Fibroblast of the conjunctiva (primary cell): ENCODE results near the gene SRPK3.

Experiments
- DNase-seq: peaks from one replicate; pipeline ENCODE4 v3.0.0-alpha.2; 2010; ENCODE audit warnings: low read depth

Gene SRPK3

DNA sequence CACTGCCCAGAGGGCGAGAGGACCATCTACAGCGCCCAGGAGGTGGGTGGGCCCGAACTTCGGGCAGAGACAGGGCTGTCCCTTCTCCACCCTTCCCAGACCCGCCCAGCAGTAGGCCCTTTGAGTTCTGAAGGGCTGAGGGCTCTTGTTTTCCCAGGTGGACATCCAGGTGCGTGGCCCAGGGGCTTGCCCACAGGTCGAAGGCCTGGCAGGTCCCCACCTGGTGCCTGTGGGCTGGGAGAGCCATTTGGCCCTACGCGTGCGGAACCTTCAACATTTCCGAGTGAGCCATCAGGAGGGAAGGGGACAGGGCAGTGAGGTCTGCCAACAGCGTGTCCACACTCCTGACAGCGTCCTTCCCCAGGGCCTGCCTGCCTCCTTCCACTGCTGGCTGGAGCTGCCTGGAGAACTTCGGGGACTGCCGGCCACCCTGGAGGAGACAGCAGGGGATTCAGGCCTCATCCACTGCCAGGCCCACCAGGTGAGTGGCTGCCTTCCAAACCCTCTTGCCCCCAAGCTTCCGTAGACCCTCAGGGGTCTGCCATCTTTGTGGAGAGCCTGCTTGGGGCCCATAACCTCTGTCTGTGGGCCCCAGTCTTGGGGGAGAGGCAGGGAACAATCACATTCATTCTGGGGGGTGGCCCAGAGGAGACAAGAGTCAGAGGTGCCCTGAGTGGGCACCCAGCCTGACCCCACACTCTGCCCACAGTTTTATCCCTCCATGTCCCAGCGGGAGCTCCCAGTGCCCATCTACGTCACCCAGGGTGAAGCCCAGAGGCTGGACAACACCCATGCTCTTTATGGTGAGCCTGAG lies 10.0 kb upstream of the SRPK3 start:
- no peak for DNase-seq

DNA sequence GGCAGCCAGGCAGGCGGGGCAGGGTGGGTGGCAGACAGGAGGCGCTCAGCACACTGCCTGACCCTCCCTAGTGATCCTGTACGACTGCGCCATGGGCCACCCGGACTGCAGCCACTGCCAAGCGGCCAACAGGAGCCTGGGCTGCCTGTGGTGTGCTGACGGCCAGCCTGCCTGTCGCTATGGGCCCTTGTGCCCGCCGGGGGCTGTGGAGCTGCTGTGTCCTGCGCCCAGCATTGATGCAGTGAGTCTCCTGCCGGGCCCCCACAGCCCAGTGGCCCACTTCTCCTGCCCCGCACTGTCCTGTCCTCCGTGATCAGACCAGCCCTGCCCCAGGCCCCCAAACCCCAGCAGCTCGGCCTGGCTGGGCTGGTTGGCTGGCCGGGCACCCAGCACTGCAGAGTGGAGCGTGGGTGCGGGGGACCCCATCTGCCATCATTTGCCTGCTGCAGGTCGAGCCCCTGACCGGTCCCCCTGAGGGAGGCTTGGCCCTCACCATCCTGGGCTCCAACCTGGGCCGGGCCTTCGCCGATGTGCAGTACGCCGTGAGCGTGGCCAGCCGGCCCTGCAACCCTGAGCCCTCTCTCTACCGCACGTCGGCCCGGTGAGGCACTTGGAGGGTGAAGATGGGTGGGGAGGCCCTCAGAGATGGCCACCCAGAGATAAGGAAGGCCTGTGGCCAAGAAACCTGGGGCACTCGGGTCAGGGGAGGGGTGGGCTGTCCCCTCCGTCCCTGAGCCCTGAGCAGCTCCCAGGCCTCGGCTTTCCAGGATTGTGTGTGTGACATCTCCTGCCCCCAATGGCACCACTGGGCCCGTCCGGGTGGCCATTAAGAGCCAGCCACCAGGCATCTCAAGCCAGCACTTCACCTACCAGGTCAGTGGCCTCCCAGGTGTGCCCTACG lies 9.2 kb upstream of the SRPK3 start:
- no peak for DNase-seq

DNA sequence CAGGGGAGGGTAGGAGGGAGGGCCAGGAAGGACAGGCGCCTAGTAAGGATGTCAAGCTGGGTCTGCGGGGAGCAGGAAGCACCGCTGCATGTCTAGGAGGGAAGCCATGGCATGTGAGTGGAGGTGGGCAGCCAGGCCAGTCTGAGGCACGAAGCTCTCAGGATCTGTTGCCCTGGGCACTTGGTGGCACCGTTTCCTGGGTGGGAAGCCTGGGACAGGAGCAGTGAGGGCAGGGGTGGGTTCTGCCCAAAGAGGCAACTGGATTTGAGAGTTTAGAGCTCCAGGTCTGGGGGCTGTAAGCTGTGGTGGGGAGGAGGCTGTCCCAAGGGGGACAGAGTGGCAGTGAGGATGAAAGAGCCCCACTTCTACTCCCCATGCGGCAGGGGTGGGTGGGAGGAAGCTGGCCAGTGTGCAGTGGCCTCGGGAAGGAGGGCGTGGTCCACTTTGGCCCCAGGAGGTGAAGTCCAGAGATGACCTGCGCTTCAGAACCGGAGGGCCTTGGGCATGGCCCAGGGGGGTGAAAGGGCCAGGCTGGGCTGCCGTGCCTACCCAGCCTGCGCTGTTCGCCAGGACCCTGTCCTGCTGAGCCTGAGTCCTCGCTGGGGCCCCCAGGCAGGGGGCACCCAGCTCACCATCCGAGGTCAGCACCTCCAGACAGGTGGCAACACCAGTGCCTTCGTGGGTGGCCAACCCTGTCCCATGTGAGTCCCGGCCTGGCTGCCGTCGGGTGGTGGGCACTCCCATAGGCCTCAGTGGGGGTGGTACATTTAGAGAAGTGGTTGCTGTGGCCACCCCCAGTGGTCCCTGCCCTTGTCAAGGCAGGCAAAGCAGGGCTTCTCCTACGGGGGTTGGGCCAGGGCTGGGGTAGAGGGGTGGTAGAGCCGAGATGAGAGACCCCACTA lies 8.3 kb upstream of the SRPK3 start:
- no peak for DNase-seq

DNA sequence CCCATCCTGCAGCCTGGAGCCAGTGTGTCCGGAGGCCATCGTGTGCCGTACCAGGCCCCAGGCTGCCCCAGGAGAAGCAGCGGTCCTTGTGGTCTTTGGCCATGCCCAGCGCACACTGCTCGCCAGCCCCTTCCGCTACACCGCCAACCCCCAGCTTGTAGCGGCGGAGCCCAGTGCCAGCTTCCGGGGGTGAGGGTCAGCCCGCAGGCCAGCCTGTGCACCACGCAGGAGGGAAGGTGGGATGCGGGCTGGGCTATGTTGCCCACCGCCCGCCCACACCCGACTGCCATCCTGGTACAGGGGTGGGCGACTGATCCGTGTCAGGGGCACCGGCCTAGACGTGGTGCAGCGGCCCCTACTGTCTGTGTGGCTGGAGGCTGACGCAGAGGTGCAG lies 7.6 kb upstream of the SRPK3 start:
- DNase-seq = no peak

DNA sequence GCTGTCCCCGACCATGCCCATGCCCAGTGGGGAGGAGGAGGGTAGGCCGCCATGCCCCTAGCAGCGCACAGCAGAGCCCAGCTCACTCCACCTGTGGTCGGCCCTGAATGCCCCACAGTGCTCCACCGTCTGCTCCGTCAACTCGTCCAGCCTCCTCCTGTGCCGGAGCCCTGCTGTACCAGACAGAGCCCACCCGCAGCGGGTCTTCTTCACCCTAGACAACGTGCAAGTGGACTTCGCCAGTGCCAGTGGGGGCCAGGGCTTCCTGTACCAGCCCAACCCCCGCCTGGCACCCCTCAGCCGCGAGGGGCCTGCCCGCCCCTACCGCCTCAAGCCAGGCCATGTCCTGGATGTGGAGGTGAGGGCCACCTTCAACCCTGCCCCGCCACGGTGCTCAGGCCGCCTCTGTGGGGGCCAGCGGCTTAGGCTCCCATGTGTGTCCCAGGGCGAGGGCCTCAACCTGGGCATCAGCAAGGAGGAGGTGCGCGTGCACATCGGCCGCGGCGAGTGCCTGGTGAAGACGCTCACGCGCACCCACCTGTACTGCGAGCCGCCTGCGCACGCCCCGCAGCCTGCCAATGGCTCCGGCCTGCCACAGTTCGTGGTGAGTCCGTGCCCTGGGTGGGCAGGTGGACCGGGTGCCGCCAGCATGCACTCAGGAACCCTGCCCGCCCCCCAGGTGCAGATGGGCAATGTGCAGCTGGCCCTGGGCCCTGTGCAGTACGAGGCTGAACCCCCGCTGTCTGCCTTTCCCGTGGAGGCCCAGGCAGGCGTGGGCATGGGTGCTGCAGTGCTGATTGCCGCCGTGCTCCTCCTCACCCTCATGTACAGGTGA lies 6.9 kb upstream of the SRPK3 start:
- no peak for DNase-seq

DNA sequence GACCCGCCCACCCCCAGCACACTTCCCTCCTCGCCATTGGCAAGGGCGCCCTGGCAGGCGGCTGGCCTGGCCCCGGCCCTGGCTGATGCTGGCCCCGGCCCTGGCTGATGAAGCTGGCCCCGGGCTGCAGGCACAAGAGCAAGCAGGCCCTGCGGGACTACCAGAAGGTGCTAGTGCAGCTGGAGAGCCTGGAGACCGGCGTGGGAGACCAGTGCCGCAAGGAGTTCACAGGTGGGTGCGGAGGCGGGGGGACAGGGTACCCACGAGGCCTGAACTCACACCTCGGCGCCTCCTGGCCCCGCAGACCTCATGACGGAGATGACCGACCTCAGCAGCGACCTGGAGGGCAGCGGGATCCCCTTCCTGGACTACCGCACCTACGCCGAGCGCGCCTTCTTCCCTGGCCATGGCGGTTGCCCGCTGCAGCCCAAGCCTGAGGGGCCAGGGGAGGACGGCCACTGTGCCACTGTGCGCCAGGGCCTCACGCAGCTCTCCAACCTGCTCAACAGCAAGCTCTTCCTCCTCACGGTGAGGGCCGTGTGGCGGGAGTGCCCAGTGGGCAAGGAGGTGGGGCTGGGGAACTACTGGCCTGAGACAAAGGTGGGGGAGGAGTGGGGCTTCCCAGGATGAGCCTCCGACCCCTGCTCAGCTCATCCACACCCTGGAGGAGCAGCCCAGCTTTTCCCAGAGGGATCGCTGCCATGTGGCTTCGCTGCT lies 6.1 kb upstream of the SRPK3 start:
- no peak for DNase-seq

DNA sequence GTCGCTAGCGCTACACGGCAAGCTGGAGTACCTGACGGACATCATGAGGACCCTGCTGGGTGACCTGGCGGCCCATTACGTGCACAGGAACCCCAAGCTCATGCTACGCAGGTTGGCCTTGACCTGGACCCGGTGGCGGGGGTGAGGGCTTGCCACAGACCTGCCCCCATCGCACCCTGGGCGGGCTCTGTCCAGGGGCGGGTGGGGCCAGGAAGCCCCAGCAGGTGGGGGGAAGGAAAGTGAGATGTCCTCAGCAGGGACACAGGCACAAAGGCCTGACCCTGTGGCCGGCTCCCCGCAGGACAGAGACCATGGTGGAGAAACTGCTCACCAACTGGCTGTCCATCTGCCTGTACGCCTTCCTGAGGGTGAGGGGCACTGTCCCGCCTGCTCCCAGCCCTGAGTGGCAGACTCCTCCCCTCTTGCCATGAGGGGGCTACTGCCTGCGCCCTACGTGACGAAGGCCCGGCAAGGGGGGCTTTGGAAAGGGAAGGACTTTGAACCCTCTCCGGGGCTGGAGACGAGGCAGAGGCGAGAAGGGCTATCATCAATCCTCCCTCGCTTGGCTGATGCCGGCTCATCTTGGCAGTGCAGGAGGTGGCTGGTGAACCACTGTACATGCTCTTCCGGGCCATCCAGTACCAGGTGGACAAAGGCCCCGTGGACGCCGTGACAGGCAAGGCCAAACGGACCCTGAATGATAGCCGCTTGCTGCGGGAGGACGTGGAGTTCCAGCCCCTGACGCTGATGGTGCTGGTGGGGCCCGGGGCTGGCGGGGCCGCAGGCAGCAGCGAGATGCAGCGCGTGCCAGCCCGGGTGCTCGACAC lies 5.3 kb upstream of the SRPK3 start:
- DNase-seq = no peak

DNA sequence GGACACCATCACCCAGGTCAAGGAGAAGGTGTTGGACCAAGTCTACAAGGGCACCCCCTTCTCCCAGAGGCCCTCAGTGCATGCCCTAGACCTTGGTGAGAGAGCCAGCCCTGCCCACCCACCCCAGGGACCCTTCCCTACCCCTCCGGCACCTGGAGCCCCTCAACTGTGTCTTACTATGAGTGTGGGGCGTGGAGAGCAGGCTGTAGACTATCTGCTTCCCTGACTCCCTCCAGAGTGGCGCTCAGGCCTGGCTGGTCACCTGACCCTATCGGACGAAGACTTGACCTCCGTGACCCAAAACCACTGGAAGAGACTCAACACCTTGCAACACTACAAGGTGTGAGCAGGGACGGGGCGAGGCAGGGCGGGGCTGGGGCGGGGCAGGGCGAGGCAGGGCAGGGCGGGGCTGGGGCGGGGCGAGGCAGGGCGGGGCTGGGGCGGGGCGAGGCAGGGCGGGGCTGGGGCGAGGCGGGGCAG lies 4.7 kb upstream of the SRPK3 start:
- no peak for DNase-seq

DNA sequence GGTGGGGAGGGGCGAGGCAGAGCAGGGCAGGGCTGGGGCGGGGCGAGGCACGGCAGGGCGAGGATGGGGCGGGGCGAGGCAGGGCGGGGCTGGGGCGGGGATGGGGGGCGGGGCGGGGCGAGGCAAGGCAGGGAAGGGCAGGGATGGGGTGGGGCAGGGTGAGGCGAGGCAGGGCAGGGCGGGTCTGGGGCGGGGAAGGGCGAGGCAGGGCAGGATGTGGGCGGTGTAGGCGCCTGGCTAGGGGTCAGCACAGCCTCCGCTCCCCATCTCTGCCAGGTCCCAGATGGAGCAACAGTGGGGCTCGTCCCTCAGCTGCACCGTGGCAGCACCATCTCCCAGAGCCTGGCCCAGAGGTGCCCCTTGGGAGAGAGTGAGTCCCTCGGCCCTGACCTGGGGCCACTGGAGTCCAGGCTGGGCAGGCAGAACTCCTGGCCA lies 4.2 kb upstream of the SRPK3 start:
- no peak for DNase-seq

DNA sequence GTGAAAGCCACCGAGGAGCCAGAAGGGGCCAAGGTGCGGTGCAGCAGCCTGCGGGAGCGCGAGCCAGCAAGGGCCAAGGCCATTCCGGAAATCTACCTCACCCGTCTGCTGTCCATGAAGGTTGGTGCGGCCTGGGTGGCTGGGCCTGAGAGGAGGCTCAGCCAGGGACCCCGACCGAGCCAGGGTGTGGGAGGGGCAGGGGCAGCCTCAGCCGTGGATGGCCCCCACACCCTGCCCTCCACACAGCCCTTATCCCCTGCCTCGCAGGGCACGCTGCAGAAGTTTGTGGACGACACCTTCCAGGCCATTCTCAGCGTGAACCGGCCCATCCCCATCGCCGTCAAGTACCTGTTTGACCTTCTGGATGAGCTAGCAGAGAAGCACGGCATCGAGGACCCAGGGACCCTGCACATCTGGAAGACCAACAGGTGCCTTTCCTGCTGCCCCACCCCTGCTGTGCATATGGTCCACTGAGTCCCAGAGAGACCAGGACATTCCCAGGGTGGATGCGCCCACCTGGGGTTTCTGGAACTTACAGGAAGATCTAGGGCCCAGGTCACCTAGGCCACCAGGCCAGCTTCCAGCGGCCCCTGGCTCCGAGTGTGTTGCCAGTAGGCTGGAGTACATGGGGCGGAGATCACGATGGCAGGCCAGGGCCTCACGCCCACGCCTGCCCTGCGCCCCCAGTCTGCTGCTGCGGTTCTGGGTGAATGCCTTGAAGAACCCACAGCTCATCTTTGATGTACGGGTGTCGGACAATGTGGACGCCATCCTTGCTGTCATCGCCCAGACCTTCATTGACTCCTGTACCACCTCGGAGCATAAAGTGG lies 3.4 kb upstream of the SRPK3 start:
- DNase-seq = no peak

DNA sequence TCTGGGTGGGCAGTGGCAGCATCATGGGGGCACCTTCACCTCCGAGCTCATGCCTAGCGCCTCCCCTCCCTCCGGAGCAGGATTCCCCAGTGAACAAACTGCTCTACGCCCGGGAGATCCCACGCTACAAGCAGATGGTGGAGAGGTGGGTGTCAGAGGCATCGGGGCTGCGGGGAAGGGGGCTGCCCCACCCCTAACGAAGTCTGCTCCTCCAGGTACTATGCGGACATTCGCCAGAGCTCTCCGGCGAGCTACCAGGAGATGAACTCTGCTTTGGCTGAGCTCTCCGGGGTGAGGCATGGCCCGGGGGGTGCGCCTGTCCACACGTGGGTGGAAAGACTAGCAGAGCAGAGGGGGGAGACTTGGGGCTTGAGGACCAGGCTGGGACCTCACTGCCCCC lies 2.7 kb upstream of the SRPK3 start:
- no peak for DNase-seq

DNA sequence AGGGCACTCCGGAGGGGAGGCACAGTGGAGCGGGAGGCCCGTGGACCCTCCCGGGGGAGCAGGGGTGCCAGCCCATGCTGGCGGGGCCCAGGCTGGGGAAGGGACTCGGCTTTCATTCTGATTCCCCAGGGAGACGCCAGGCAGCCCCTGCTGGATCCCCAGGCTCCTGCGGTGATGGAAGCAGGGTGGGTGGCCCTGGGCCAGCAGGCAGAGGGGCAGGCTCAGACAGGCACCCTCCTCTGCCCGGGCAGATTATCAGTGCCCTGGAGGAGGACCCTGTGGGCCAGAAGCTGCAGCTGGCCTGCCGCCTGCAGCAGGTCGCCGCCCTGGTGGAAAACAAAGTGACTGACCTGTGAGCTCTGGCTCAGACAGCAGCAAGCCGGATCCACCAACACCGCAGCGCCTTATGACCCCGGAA lies 2.1 kb upstream of the SRPK3 start:
- no peak for DNase-seq

DNA sequence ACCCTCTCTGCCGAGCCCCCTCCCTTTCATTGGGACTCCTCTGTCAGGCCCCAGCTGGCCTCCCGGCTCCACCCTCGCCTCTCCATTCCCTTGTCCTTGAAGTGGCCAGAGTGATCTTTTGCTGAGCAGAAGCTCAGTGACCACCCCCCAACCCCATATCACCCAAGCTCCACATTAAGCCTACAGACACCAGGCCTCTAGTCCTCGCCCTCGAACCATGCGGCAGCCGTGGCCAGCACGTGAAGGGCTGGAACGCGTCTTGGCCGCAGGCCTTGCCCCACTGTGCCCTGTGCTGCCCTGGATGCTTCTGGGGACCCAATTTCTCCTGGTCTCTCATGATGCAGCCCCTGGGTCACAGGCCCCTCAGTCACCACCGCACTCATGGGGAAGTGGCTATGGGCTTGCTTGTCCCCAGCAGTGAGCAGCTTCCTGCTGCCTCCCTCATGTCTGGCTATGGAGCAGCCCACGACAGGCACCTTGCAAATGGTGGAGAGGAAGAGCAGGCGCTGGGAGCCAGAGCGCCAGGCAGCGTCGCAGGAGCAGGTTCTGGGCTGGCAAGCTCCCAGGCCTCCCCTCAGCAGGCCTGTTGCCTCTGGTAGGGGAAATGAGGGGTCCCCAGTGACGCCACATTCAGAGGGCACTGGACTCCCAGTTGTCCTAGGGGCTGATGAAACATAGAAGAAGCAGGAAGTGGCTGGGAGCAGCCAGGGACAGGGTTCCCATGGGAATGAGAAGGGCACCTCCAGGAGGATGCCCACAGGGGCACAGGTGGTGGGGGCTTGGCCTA lies 757 bp upstream of the SRPK3 start:
- DNase-seq = no peak

DNA sequence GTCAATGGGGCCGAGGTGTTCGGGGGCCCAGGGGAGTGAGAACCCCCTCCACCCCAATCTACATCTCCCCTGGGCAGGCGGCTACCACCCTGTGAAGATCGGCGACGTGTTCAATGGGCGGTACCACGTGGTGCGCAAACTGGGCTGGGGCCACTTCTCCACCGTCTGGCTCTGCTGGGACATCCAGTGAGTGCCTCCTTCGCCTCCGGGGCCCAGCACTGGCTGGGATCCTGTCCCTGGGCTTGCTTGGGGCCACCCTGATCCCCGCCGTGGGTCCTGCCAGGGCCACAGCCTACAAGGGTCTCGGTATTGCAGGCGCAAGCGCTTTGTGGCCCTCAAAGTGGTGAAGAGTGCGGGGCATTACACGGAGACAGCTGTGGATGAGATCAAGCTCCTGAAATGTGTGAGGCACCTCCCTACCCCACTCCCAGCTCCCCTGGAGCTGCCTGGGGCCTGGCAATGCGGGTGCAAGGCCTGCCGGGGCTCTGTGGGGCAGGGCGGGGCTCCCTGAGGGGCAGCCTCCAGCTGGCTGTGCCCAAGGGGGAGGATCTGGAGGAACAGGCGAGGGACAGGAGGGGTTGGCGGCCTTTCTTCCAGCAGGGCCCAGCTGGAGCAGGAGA lies 697 bp downstream of the SRPK3 start:
- no peak for DNase-seq

DNA sequence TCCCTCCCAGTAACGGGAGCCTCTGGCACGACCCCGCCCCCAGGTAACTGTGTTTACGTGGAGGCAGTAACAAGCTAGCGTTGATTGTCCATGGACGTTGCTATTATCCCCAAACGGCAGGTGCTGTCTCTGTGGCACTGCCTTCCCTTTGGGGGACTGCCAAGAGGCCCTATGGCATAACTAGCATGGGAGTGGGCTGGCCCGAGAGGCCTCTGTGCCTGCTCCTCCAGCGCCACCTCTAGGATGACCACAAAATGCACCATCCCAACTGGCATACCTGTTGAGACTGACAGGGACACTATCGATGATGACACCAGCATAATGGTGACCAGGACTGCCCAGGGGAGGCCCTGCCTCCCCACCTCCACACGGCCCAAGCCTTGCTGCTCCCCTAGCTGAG lies 1.5 kb downstream of the SRPK3 start:
- no peak for DNase-seq

DNA sequence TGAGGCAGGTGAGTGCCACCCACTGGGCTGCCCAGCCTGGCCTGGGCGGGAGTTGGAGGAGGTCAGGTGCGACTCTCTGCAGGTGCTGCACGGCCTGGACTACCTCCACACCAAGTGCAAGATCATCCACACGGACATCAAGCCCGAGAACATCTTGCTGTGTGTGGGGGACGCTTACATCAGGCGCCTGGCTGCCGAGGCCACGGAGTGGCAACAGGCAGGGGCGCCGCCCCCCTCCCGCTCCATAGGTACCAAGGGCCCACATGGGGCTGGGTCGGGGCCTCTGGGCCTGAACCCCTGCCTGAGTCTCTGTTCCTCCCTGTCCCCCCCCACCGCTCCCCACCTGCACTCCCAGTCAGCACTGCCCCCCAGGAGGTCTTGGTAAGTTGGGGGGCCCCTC lies 2.0 kb downstream of the SRPK3 start:
- DNase-seq = no peak

DNA sequence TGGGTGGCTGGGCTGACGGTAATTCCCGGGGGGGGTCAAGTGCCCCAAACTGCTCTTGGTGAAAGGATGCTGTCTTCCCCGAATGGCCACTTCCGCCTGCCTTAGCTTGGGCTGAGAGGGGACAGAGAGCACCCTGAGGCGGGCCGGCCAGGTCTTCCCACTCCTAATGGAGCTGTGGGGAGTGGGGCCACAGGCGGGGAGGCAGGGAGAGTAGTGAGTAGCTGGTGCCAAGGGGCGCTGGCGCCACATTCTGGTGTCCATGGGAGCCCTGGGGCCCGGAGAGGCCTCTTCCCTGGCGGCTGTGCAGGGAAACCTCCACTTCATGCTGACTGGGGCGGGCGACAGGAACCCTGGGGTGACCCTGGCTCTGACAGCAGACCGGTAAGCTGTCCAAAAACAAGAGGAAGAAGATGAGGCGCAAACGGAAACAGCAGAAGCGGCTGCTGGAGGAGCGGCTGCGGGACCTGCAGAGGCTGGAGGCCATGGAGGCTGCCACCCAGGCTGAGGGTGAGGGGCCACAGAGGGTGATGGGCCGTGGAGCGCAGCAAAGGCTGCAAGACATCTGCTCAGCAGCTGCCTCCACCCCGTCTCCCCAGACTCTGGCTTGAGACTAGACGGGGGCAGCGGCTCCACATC lies 2.7 kb downstream of the SRPK3 start:
- no peak for DNase-seq
